Measurements from ENCODE around the gene CCNG2.

GRCh38 chr4:77120886-77121508 lies 36.0 kb upstream of the CCNG2 start:
- TF ChIP-seq POLR2A (IDR thresholded peaks at IDR 0.05) = no peak
- peak in 4 of 6 experiments; percentile 17 to 42 (median 27) for TF ChIP-seq CTCF (IDR thresholded peaks at IDR 0.05)
